Left kidney (tissue), 2 donors: ENCODE data around the gene PRR13. TPM values are rescaled to one million over a fixed set of nuclear protein-coding genes. Genes with fewer than 3 reads are reported as not detected.
"Not testable (repeated sequence)": the region's sequence is repeated elsewhere in the genome, so short reads cannot be mapped to it uniquely, and the experiment has no call there.

Experiments used
- DNase-seq: peaks from one replicate; pipeline ENCODE4 v3.0.0-alpha.2; 2013
- polyA plus RNA-seq: library from polyadenylated mRNA; unstranded; fragments of 120-200 nt; gene quantifications from one replicate; pipeline ENCODE4 v1.2.1, GENCODE V29; 2013; ENCODE audit not compliant: insufficient read length

The PRR13 gene
- polyA plus RNA-seq, 1 donor = 184 TPM

GRCh38 chr12:53428741-53429140, 12.8 kb upstream of the PRR13 start:
- no peak for DNase-seq

- no peak for DNase-seq
These were observed 11.4 kb upstream of the PRR13 start for GRCh38 chr12:53430116-53430515.

- DNase-seq = no peak
These were observed 10.3 kb upstream of the PRR13 start for GRCh38 chr12:53431187-53431586.

GRCh38 chr12:53435326-53435725, 6.2 kb upstream of the PRR13 start:
- not testable (repeated sequence) for DNase-seq

- not testable (repeated sequence) for DNase-seq
These were observed 2.0 kb upstream of the PRR13 start for GRCh38 chr12:53439582-53439981.

- DNase-seq = no peak
These were observed 2.4 kb downstream of the PRR13 start for GRCh38 chr12:53443955-53444354.

GRCh38 chr12:53444593-53445325, 3.2 kb downstream of the PRR13 start:
- not testable (repeated sequence) for DNase-seq

GRCh38 chr12:53450936-53451335, 9.4 kb downstream of the PRR13 start:
- no peak for DNase-seq

GRCh38 chr12:53451661-53452158, 10.2 kb downstream of the PRR13 start, which contains the start of gene PCBP2:
Gene PCBP2 (plus strand): TSS chr12:53452102. CDS start chr12:53454801, 2,699 bp downstream.
- DNase-seq = peak; percentile 98

- DNase-seq = peak; percentile 84
These were observed 10.9 kb downstream of the PRR13 start for GRCh38 chr12:53452159-53453077.

GRCh38 chr12:53453953-53454640, 12.6 kb downstream of the PRR13 start:
- no peak for DNase-seq

GRCh38 chr12:53454707-53455106, 13.2 kb downstream of the PRR13 start:
- DNase-seq = no peak

- DNase-seq = no peak
These were observed 15.3 kb downstream of the PRR13 start for GRCh38 chr12:53456654-53457366.

- no peak for DNase-seq
These were observed 17.6 kb downstream of the PRR13 start for GRCh38 chr12:53459097-53459496.

GRCh38 chr12:53461059-53461458, 19.5 kb downstream of the PRR13 start:
- DNase-seq = no peak

- DNase-seq = no peak
These were observed 20.1 kb downstream of the PRR13 start for GRCh38 chr12:53461591-53461990.

- no peak for DNase-seq
These were observed 21.4 kb downstream of the PRR13 start for GRCh38 chr12:53462935-53463334.

- DNase-seq = no peak
These were observed 22.4 kb downstream of the PRR13 start for GRCh38 chr12:53463802-53464560.

- DNase-seq = no peak
These were observed 23.3 kb downstream of the PRR13 start for GRCh38 chr12:53464685-53465418.

- DNase-seq = no peak
These were observed 24.1 kb downstream of the PRR13 start for GRCh38 chr12:53465679-53466078.
